B cell (primary cell): ENCODE measurements around the gene WWTR1. TPM values are rescaled to one million over a fixed set of nuclear protein-coding genes. Genes with fewer than 3 reads are reported as not detected.

Source experiments
- ATAC-seq: fragments of 200-7000 bp; cut with Tn5 transposase; one replicate; pipeline ENCODE4 v1.10.0; 2021; ENCODE audit warnings: low read depth, mild to moderate bottlenecking, moderate number of reproducible peaks, moderate library complexity
- CTCF ChIA-PET: fragments of 350-600 bp; sonication (Branson Sonifier 250); formaldehyde crosslinking; loops from one replicate; lab custom pipeline; 2021; ENCODE audit warnings: antibody characterized with exemption, inconsistent platforms; lab: Charles Lee
- POLR2A ChIA-PET: fragments of 350-600 bp; sonication (Branson Sonifier 250); formaldehyde crosslinking; loops from one replicate; lab custom pipeline; 2021; ENCODE audit warnings: antibody characterized with exemption; lab: Charles Lee
- DNase-seq: peaks from one replicate; pipeline ENCODE4 v3.0.0; 2013
- H2AFZ ChIP-seq: 2 replicates; pipeline ENCODE4 v1.6.1; 2012; ENCODE audit warnings: mild to moderate bottlenecking, low read depth, low read length; ENCODE audit not compliant: insufficient read depth, poor library complexity, severe bottlenecking
- H3K27ac ChIP-seq, 2 donors: 1 replicate in 1 of 2; 2 replicates in 1 of 2; pipeline ENCODE4 v1.5.1; 2012 to 2013; ENCODE audit warnings: low read length in 2 of 2, mild to moderate bottlenecking in 2 of 2, moderate library complexity in 1 of 2
- H3K27me3 ChIP-seq, 4 experiments: fragments of 200-600 bp in 1 of 4; sonication (generic) in 1 of 4; replicated peaks in 1 of 4; 1 replicate in 2 of 4; 2 replicates in 2 of 4; pipeline versions ENCODE4 v1.6.1 to v1.7.0; 2013 to 2016; ENCODE audit warnings: low read length in 3 of 4, mild to moderate bottlenecking in 2 of 4, mixed read lengths in 1 of 4, moderate library complexity in 1 of 4; ENCODE audit not compliant: insufficient read depth in 4 of 4, control insufficient read depth in 3 of 4; ENCODE audit errors: control extremely low read depth in 1 of 4
- H3K36me3 ChIP-seq, 2 experiments: replicated peaks in 1 of 2; 1 replicate in 1 of 2; 2 replicates in 1 of 2; pipeline versions ENCODE4 v1.6.1 to v1.7.1; 2013; ENCODE audit warnings: low read length in 1 of 2; ENCODE audit not compliant: insufficient read depth in 2 of 2, control insufficient read depth in 1 of 2; ENCODE audit errors: control extremely low read depth in 1 of 2, extremely low read depth in 1 of 2
- H3K4me1 ChIP-seq, 2 donors: fragments of 200-600 bp in 1 of 2; sonication (generic) in 1 of 2; 1 replicate in 1 of 2; 2 replicates in 1 of 2; pipeline versions ENCODE4 v1.5.1 to v1.6.1; 2013 to 2017; ENCODE audit warnings: low read length in 2 of 2; ENCODE audit not compliant: control insufficient read depth in 2 of 2, insufficient read depth in 2 of 2
- H3K4me2 ChIP-seq: replicated peaks from 2 replicates; pipeline ENCODE3; 2012; ENCODE audit warnings: mild to moderate bottlenecking, low read depth, low read length; ENCODE audit not compliant: poor library complexity, severe bottlenecking
- H3K4me3 ChIP-seq, 5 experiments: fragments of 200-600 bp in 1 of 5; sonication (generic) in 1 of 5; 1 replicate in 3 of 5; 2 replicates in 2 of 5; pipeline versions ENCODE4 v1.5.1 to v1.7.0; 2011 to 2016; ENCODE audit warnings: low read length in 4 of 5, mild to moderate bottlenecking in 4 of 5, low read depth in 2 of 5, control low read depth in 1 of 5, moderate library complexity in 1 of 5; ENCODE audit not compliant: insufficient read depth in 1 of 5; ENCODE audit errors: control extremely low read depth in 1 of 5, extremely low read depth in 1 of 5
- H3K79me2 ChIP-seq: fragments of 200-600 bp; sonication (generic); one replicate; pipeline ENCODE4 v1.6.0; 2016; ENCODE audit warnings: low read length; ENCODE audit not compliant: control insufficient read depth, insufficient read depth
- H3K9ac ChIP-seq: fragments of 200-600 bp; sonication (generic); 2 replicates; pipeline ENCODE4 v1.6.1; 2017; ENCODE audit warnings: mild to moderate bottlenecking, low read length, moderate library complexity
- H3K9me3 ChIP-seq, 3 donors: one replicate each; pipeline versions ENCODE4 v1.6.1 to v1.7.1; 2013; ENCODE audit warnings: low read length in 2 of 3; ENCODE audit not compliant: control insufficient read depth in 2 of 3, insufficient read depth in 1 of 3; ENCODE audit errors: control extremely low read depth in 1 of 3
- H4K20me1 ChIP-seq: 2 replicates; pipeline ENCODE4 v1.6.0; 2012; ENCODE audit warnings: mild to moderate bottlenecking, low read length; ENCODE audit not compliant: insufficient read depth, control insufficient read depth, poor library complexity, severe bottlenecking
- H3K27ac Mint-ChIP-seq: one replicate; pipeline ENCODE4 v1.8.0; 2021; ENCODE audit warnings: mixed read lengths
- H3K27me3 Mint-ChIP-seq: one replicate; pipeline ENCODE4 v1.8.0; 2021; ENCODE audit warnings: mixed read lengths
- H3K4me1 Mint-ChIP-seq: one replicate; pipeline ENCODE4 v1.8.0; 2021; ENCODE audit warnings: mixed read lengths
- H3K4me3 Mint-ChIP-seq: one replicate; pipeline ENCODE4 v1.8.0; 2021; ENCODE audit warnings: mixed read lengths
- H3K9me3 Mint-ChIP-seq: one replicate; pipeline ENCODE4 v1.8.0; 2022; ENCODE audit warnings: mixed read lengths; ENCODE audit not compliant: insufficient read depth
- CTCF ChIP-seq: fragments of 200-600 bp; IDR thresholded peaks from one replicate; pipeline ENCODE4 v1.8.0; 2022; ENCODE audit warnings: antibody characterized with exemption, mild to moderate bottlenecking
- EZH2 ChIP-seq: IDR thresholded peaks from 2 replicates; pipeline ENCODE4 v1.6.1; 2012; ENCODE audit warnings: borderline replicate concordance, low read depth, mild to moderate bottlenecking, moderate library complexity, low read length; ENCODE audit not compliant: insufficient read depth, poor library complexity, severe bottlenecking
- WGBS: methylation state at CpG from one replicate; pipeline ENCODE4 v1.1.5; 2013; ENCODE audit warnings: missing lambda C conversion rate; ENCODE audit not compliant: insufficient coverage; 5-methylcytosine and 5-hydroxymethylcytosine counted together
- intact Hi-C: fragments of 100-400 bp; cut with micrococcal nuclease; formaldehyde crosslinking; loops from one replicate; pipeline ENCODE4 v1.10.0; 2022
- polyA plus RNA-seq: library from polyadenylated mRNA; depleted of rRNA; stranded (reverse); fragments of >200 nt; gene quantifications from 2 replicates; pipeline ENCODE4 v1.2.3, GENCODE V29; 2012
- total RNA-seq, 2 donors: library from RNA; stranded (reverse); fragments of 120-200 nt in 1 of 2; gene quantifications; 1 replicate in 1 of 2; 2 replicates in 1 of 2; pipeline versions ENCODE4 v1.2.3 to v1.2.4, GENCODE V29; 2013 to 2022

Gene WWTR1
- total and polyA plus RNA-seq, 2 donors (not counting 1 experiment from before 2014, with no cell fraction given): 0.79 to 2.3 TPM

- Histone ChIP-seq H2AFZ (no peak overlapping the region), H3K9ac (no peak overlapping the region), H3K4me2 (no peak overlapping the region), H3K4me1 (peaks cover 0 to 3% of the 10 kb centered on the region in 2 donors), H3K9me3 (no peaks in the 10 kb centered on the region), H3K27ac (no peak overlapping the region), H3K36me3 (no peaks in the 10 kb centered on the region), H4K20me1 (no peaks in the 10 kb centered on the region), H3K27me3 (no peaks in the 10 kb centered on the region), H3K79me2 (no peaks in the 10 kb centered on the region), H3K4me3 (no peak overlapping the region)
- no peak for ATAC-seq
- CTCF ChIA-PET: no interaction called here
- H3K4me3 Mint-ChIP-seq: no peak overlapping the region
- WGBS: 95% methylated on average over 5 of the region's 6 CpGs
- intact Hi-C loops: no loop called here
- H3K27me3 Mint-ChIP-seq: no peaks in the 10 kb centered on the region
- H3K27ac Mint-ChIP-seq: no peak overlapping the region
- no peak for DNase-seq
- no peaks in the 10 kb centered on the region for H3K4me1 Mint-ChIP-seq
- TF ChIP-seq EZH2 (no peak), CTCF (no peak)
- H3K9me3 Mint-ChIP-seq: no peaks in the 10 kb centered on the region
- POLR2A ChIA-PET: no interaction called here
Observed at GRCh38 chr3:149596134-149596770, 61.6 kb downstream of the WWTR1 start.

- no peak overlapping the region for H3K4me2 ChIP-seq
- ChIA-PET CTCF (no interaction called here), POLR2A (no interaction called here)
- DNase-seq (no peak), ATAC-seq (no peak)
- no peaks in the 10 kb centered on the region for H4K20me1 ChIP-seq
- no peaks in the 10 kb centered on the region for H3K36me3 ChIP-seq
- Mint-ChIP-seq H3K4me1 (no peaks in the 10 kb centered on the region), H3K27ac (no peak overlapping the region), H3K9me3 (no peaks in the 10 kb centered on the region), H3K4me3 (no peak overlapping the region), H3K27me3 (no peaks in the 10 kb centered on the region)
- no peak overlapping the region for H3K27ac ChIP-seq
- H3K9me3 ChIP-seq: no peaks in the 10 kb centered on the region
- no peak for TF ChIP-seq CTCF
- no peak for TF ChIP-seq EZH2
- H3K79me2 ChIP-seq: no peaks in the 10 kb centered on the region
- no peak overlapping the region for H2AFZ ChIP-seq
- WGBS: 100% methylated on average over 1 of the region's 8 CpGs
- intact Hi-C loops: no loop called here
- no peak overlapping the region for H3K9ac ChIP-seq
- H3K27me3 ChIP-seq: peaks cover 0 to 2% (median 1%) of the 10 kb centered on the region in 4 experiments
- no peaks in the 10 kb centered on the region for H3K4me1 ChIP-seq
- no peak overlapping the region for H3K4me3 ChIP-seq
Observed at GRCh38 chr3:149593418-149594160, 64.2 kb downstream of the WWTR1 start.
